HepG2 (cell line): ENCODE data around the gene CYP4F8. TPM values are rescaled to one million over a fixed set of nuclear protein-coding genes. Genes with fewer than 3 reads are reported as not detected.

Experiments
- AGO2 ChIP-seq: fragments of 200-400 bp; formaldehyde crosslinking; optimal IDR thresholded peaks from 2 replicates; pipeline ENCODE3; 2017; ENCODE audit warnings: mild to moderate bottlenecking, low read depth, low read length, moderate library complexity
- ARID5B ChIP-seq: IDR thresholded peaks from 2 replicates; pipeline ENCODE4 v1.4.0; 2020; ENCODE audit warnings: mild to moderate bottlenecking, missing genetic modification reagents
- BHLHE40 ChIP-seq: IDR thresholded peaks from 2 replicates; pipeline ENCODE4 v1.6.1; 2011; ENCODE audit warnings: low read length, improper control_type of control experiment
- CAMTA2 ChIP-seq: sonication (generic); formaldehyde crosslinking; IDR thresholded peaks from 2 replicates; pipeline ENCODE4 v1.4.0; 2020; ENCODE audit warnings: mild to moderate bottlenecking, missing genetic modification reagents, borderline replicate concordance
- CCAR2 ChIP-seq: fragments of 200-400 bp; formaldehyde crosslinking; optimal IDR thresholded peaks from 2 replicates; pipeline ENCODE3; 2018; ENCODE audit warnings: low read depth, mild to moderate bottlenecking, low read length, moderate library complexity
- DNMT3B ChIP-seq: conservative IDR thresholded peaks from 2 replicates; pipeline ENCODE4 v1.6.1; 2016; ENCODE audit warnings: missing biosample characterization, control low read depth
- EP300 ChIP-seq, 3 experiments: sonication (generic) in 1 of 3; formaldehyde crosslinking in 1 of 3; IDR thresholded peaks; 2 replicates each; pipeline versions ENCODE4 v1.5.1 to v1.6.1; 2011 to 2020; ENCODE audit warnings: low read depth in 2 of 3, low read length in 2 of 3, borderline replicate concordance in 1 of 3, improper control_type of control experiment in 1 of 3, mild to moderate bottlenecking in 1 of 3, missing genetic modification reagents in 1 of 3, moderate library complexity in 1 of 3
- ETV6 ChIP-seq: sonication (generic); formaldehyde crosslinking; conservative IDR thresholded peaks from 2 replicates; pipeline ENCODE4 v1.4.0; 2020; ENCODE audit warnings: missing genetic modification reagents
- FOSL2 ChIP-seq: sonication (generic); formaldehyde crosslinking; IDR thresholded peaks from 2 replicates; pipeline ENCODE4 v1.4.0; 2020; ENCODE audit warnings: missing genetic modification reagents
- FOXK2 ChIP-seq: fragments of 450-650 bp; IDR thresholded peaks from 2 replicates; pipeline ENCODE4 v1.6.1; 2016
- HDAC2 ChIP-seq: sonication (generic); formaldehyde crosslinking; IDR thresholded peaks from 2 replicates; pipeline ENCODE4 v1.4.0; 2020; ENCODE audit warnings: missing genetic modification reagents
- HNRNPLL ChIP-seq: fragments of 200-400 bp; formaldehyde crosslinking; IDR thresholded peaks from 2 replicates; pipeline ENCODE4 v1.6.1; 2017; ENCODE audit warnings: mild to moderate bottlenecking, low read depth, low read length; ENCODE audit not compliant: poor library complexity, severe bottlenecking
- IKZF1 ChIP-seq: fragments of 450-650 bp; IDR thresholded peaks from 2 replicates; pipeline ENCODE4 v1.7.1; 2016
- KDM6A ChIP-seq: IDR thresholded peaks from 2 replicates; pipeline ENCODE4 v1.6.1; 2016; ENCODE audit warnings: low read depth
- PTBP1 ChIP-seq: fragments of 200-400 bp; formaldehyde crosslinking; IDR thresholded peaks from 2 replicates; pipeline ENCODE4 v1.6.1; 2018; ENCODE audit warnings: low read length, low read depth; ENCODE audit not compliant: poor library complexity, severe bottlenecking
- REL ChIP-seq: sonication (generic); formaldehyde crosslinking; conservative IDR thresholded peaks from 2 replicates; pipeline ENCODE4 v1.8.0; 2022; ENCODE audit warnings: mild to moderate bottlenecking, missing genetic modification reagents, moderate library complexity
- SYNCRIP ChIP-seq: fragments of 200-400 bp; formaldehyde crosslinking; IDR thresholded peaks from 2 replicates; pipeline ENCODE4 v1.6.1; 2018; ENCODE audit warnings: mild to moderate bottlenecking, low read depth, low read length; ENCODE audit not compliant: insufficient read depth
- TEAD2 ChIP-seq: sonication (generic); formaldehyde crosslinking; IDR thresholded peaks from 2 replicates; pipeline ENCODE4 v1.9.0; 2021; ENCODE audit warnings: missing genetic modification reagents
- ZBTB38 ChIP-seq: sonication (generic); formaldehyde crosslinking; IDR thresholded peaks from 2 replicates; pipeline ENCODE4 v1.5.1; 2020; ENCODE audit warnings: mild to moderate bottlenecking, missing genetic modification reagents
- ZFY ChIP-seq: sonication (generic); formaldehyde crosslinking; IDR thresholded peaks from 2 replicates; pipeline ENCODE4 v1.4.0; 2020; ENCODE audit warnings: missing genetic modification reagents
- ZNF225 ChIP-seq: sonication (generic); formaldehyde crosslinking; IDR thresholded peaks from 2 replicates; pipeline ENCODE4 v1.4.0; 2020; ENCODE audit warnings: mild to moderate bottlenecking, missing genetic modification reagents
- ZNF275 ChIP-seq: sonication (generic); formaldehyde crosslinking; IDR thresholded peaks from 2 replicates; pipeline ENCODE4 v1.8.0; 2022; ENCODE audit warnings: missing genetic modification reagents, mild to moderate bottlenecking, inconsistent platforms, borderline replicate concordance
- ZNF362 ChIP-seq: sonication (generic); formaldehyde crosslinking; IDR thresholded peaks from 2 replicates; pipeline ENCODE4 v1.4.0; 2020; ENCODE audit warnings: missing genetic modification reagents, mild to moderate bottlenecking, borderline replicate concordance
- ZNF432 ChIP-seq: sonication (generic); formaldehyde crosslinking; IDR thresholded peaks from 2 replicates; pipeline ENCODE4 v1.5.0; 2020; ENCODE audit warnings: missing genetic modification reagents, mild to moderate bottlenecking, borderline replicate concordance
- ZNF75D ChIP-seq: sonication (generic); formaldehyde crosslinking; IDR thresholded peaks from 2 replicates; pipeline ENCODE4 v1.8.1; 2023; ENCODE audit warnings: missing genetic modification reagents, mild to moderate bottlenecking, borderline replicate concordance
- ZNF841 ChIP-seq: sonication (generic); formaldehyde crosslinking; IDR thresholded peaks from 2 replicates; pipeline ENCODE4 v1.8.1; 2023; ENCODE audit warnings: missing genetic modification reagents, borderline replicate concordance
- polyA plus RNA-seq, 8 experiments: library from polyadenylated mRNA; depleted of rRNA in 3 of 8; stranded (reverse) in 7 of 8; unstranded in 1 of 8; fragments of >200 nt; fragmentation: Illumina TruSeq in 4 of 8; extraction: Trizol in 4 of 8; gene quantifications; 2 replicates each; pipeline versions ENCODE4 v1.2.1 to v1.2.3, GENCODE V29; 2011 to 2016; ENCODE audit warnings: low read depth in 4 of 8, missing spikeins in 1 of 8, mixed read lengths in 1 of 8; ENCODE audit not compliant: insufficient read depth in 1 of 8
- total RNA-seq, 5 experiments: library from RNA; depleted of rRNA; stranded (reverse); fragments of >200 nt; fragmentation: Illumina TruSeq; extraction: Trizol; gene quantifications; 2 replicates each; pipeline ENCODE4 v1.2.3, GENCODE V29; 2016; ENCODE audit warnings: low read depth in 1 of 5

CYP4F8 gene
- total and polyA plus RNA-seq, 2 of the 13 experiments (the other 11 are each of a cell fraction or from before 2014, with no cell fraction given), result not detected

GRCh38 chr19:15640294-15640903, 25.4 kb downstream of the CYP4F8 start, which contains the start of gene CYP4F3 (continued):
- 0 out of 2 replicates have a peak, but pooled peaks have one; percentile 19 for TF ChIP-seq ZNF275 (CRISPR knock-in tag)
- TF ChIP-seq ZNF841 (CRISPR knock-in tag), result no peak
- no peak for TF ChIP-seq KDM6A
- TF ChIP-seq ZNF362, result 0 out of 2 replicates have a peak, but pooled peaks have one; percentile 18
- peak; percentile 6 for TF ChIP-seq HNRNPLL
- TF ChIP-seq HDAC2 (CRISPR knock-in tag), result 0 out of 2 replicates have a peak, but pooled peaks have one; percentile 11
- no peak for TF ChIP-seq CCAR2
- no peak for TF ChIP-seq CAMTA2 (CRISPR knock-in tag)
- no peak for TF ChIP-seq SYNCRIP
- TF ChIP-seq ZNF75D (CRISPR knock-in tag), result no peak
- no peak for TF ChIP-seq REL (CRISPR knock-in tag)
- no peak for TF ChIP-seq ZFY
- no peak for TF ChIP-seq PTBP1
- no peak for TF ChIP-seq FOSL2 (CRISPR knock-in tag)
- TF ChIP-seq TEAD2 (CRISPR knock-in tag), result no peak
- no peak for TF ChIP-seq AGO2
- TF ChIP-seq IKZF1, result no peak
- no peak for TF ChIP-seq ZNF225
- no peak for TF ChIP-seq FOXK2
- TF ChIP-seq ZBTB38, result no peak
- no peak for TF ChIP-seq ZNF432 (CRISPR knock-in tag)
- no peak for TF ChIP-seq ETV6
- no peak for TF ChIP-seq ARID5B (CRISPR knock-in tag)
- TF ChIP-seq EP300 (IDR thresholded peaks at IDR 0.05; ENCODE audit: low read depth in 2 of 2, low read length in 2 of 2), result peak in 1 of 2 experiments; percentile 46; a peak in 2 of 4 replicates
- no peak for TF ChIP-seq EP300 (CRISPR knock-in tag; IDR thresholded peaks at IDR 0.05; ENCODE audit: borderline replicate concordance)
- TF ChIP-seq BHLHE40, result peak; percentile 19; the same call in 1 of the 2 replicates
- TF ChIP-seq DNMT3B, result no peak
